Kidney glomerular epithelial cell (primary cell): ENCODE results near the gene SMAP1.

Experiments used
- DNase-seq: peaks from one replicate; lab custom pipeline; 2025; lab: John Stamatoyannopoulos, UW

Gene SMAP1

DNA sequence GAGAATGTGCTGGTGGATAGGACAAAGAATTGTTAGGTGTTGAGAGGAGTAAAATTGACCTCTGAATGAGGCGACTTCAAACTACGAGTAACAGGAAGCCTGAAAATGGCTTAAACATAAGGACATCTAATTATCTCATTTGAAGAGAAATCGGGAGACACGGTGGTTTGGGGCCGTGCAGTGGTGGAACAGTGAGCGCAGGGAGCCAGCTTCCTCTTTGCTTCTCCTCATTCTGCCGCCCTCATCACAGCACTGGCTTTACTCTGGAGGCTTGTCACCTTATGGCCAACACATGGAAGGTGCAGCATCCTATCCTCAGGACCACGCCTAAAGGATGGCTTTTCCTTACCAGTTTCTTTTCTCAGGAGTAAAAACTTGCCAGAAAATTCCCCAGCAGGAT lies 174.9 kb downstream of the SMAP1 start:
- DNase-seq = no peak

DNA sequence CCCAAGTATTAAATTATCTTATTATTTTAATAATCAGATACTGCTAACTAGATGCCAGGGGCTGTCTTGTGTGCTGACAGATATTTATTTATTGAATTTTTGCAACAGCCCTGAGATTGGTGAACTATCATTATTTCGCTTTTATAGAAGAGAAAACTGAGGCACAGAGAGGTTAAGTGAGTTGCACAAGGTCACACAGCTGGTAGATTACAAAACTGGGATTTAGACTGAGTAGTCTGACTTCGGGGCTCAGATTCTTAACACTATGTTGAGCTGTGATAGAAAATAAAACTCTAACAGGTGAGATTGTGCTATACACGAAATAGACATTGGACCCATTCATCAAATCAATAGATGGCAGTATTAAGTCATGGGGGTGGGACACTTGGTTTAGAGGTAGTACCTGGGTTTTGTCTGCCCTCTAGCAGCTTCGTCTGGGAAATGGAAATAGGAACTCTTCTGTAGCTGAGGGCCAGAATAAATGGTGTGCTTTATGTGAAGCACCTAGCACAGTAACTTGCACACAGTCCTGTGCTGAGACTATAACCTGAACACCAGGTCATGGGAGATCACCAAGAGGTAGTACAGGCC lies 175.7 kb downstream of the SMAP1 start:
- no peak for DNase-seq

DNA sequence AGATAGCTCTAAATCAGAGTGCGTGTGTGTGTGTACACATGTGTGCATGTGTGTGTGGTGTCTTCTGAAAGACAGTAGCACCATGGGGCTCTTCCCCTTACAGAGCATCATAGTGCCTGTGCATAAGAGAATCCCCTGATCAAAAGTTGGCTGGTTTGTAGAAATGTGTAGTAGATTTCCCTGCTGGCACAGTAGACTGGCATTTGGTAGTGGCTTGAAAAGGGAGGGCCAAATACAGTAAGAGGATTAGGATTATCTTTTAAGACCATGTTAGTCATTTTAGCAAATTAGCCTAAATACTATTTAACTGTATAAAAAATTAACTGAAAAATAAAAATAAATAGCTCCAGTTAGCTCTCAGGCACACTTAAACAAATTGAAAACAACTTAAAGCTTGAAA lies 176.6 kb downstream of the SMAP1 start:
- DNase-seq = no peak

DNA sequence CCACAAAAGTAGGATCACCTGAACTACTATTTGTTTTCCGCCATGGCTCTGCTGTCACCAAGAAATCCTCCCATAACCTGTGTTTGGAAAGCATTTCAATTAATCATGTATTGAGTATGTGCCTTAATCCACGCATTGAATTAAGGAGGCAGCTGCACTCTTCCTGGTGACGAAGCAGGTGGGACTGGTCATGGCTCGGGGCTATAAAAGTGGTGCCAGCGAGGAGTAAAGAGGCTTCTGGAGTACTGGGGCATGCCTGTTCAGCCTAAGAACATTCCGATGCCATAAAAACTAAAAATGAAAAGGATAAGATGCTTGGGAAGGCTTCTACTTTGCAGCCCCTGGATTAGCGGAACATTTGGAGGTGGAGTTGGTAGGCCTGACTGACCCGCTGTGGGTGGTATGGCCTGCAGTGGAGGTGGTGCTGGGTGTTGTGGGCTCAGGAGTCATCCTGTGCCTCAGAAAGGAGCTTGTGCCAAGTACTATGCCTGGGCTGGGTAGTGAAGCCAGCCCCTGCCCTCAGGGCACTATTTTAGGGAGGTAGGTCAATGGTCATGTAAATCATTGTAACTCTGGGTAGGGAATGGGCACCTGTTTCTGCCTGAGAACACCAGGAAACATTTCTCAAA lies 178.6 kb downstream of the SMAP1 start:
- DNase-seq = no peak

DNA sequence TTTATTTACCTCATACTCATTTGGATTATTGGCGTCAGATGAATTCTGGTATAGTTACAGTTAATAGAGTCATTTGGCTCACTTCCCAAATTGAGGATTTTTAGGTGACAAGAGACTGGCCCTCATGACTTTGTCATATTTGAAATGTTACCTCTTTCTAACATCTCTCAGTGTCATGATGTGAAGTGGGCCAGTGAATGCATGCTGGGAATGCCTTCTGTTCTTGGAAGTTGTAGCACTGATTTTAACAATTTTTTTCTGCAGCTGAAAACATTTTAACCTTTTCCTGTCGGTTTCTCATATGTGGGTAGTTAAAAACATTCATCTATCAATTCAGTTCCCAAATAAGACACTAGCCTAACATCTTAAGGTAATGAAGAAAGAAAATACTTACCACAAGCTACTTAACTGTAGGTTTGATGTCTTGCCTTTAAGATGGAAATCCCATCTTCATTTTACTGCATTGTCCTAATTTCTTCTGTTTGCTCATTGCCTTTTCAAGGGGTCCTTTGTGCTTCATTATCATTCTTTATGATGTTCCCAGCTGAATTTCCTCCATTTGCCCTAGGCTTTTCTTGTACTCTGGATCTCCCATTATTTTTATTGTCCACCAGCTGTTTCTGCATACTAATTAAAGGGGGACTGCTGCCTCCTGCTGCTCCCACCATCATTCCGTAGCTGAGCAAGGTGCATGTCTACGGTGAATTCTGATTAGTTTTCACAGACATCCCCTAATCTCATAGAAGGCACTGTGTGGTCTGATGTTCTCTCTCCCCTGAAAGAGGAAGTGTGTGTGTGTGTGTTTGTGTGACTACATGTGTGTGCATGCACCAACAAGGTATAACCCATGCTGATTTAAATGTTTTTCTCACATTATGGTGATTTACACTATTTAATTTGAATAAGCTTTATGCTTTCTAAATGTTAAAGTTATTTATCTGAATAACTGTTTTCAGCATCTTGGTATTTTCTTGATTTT lies 179.7 kb downstream of the SMAP1 start:
- no peak for DNase-seq

DNA sequence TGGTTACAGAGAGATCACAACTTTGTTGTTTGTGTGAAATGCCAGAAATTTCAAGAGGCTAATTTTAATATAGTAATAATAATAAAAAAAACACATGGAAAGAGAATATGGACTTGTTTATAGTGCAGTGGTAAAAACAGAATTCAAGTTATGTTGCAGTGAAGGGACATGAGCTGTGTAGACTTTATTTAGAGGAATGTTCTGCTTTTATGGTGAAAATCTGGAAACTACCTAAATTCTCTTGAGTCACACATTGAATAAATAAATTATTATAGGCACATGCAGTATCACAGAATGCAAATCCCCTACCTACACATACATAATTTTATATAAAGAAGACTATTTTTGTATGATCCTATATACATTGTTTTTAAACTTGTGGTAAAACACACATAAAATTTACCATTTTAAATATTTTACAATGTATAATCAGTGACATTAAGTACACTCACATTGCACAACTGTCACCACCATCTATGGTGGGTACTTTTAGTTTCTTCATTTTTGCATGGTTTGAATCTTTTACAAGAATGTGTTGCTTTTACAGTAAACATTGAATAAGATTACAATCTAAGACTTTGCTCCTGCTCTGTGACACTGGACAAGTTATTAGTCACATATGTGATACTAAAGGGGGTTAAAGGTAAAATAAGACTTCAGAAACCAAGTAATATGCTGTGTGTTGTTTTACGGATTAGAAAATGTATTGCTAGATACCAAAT lies 181.8 kb downstream of the SMAP1 start:
- DNase-seq = no peak

DNA sequence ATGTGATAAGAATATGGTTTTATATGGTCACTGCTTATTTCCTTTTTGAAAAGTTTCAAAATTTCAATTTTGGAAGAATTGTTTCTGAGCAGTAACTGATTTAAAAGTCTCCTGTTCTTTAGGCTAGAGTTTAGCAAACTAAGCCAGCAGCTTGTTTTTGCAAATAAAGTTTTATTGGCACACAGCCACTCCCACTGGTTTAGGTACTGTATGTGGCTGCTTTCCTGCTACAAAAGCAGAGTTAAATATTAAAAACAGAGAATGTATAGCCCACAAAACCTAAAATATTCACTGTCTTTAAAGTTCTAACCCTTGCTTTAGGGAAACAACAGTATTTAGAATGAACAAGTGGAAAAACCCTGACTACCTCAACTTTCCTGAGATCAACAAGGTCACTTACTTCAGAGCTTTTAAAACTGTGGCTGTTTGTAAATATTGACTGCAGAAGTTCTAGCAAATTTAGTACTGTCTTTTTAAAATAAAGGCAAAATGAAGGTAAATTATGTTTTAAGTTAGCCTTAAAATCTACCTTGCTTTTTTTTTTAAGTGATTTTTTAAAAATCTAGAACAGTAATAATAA lies 185.1 kb downstream of the SMAP1 start:
- DNase-seq = no peak

DNA sequence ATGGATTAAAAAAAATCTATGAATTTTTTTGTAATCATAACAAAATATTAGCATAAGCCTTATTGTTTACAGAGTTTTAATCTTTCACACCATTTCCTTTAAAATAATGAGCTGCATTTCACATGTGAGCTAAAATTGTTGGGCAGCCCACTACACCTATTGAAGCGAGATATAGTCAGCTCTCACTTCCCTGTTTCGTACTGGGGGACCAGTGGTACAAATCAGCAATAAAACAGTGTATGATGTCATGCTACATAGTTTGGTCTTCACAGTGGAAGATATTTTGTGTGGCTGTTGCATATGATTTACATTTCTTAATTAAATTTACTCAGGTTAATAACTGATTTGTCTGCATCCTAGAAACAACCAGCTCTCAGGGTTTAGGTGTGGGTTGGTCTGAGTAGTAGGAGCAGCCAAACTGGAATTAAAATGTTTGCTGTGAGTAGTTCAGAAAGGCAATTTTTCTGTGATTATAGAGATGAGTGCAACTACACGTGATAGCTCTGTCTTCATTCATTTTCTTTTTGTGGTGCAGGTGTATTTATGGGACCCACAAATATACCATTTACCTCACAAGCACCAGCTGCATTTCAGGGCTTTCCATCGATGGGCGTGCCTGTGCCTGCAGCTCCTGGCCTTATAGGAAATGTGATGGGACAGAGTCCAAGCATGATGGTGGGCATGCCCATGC lies 189.8 kb downstream of the SMAP1 start:
- DNase-seq = no peak

DNA sequence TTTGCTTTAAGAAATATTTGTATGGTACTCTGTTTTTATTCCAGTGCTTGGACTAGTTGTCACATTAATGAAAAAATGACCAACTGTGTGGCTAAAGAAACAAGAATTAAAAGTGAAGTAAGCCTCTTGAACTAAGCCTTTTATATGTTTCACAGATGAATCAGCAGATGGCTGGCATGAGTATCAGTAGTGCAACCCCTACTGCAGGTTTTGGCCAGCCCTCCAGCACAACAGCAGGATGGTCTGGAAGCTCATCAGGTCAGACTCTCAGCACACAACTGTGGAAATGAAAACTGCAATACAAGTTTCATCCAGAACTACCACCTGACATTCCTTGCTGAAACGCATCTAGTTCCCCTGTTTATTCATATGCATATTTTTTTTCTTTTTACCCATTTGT lies 192.4 kb downstream of the SMAP1 start:
- DNase-seq = no peak

DNA sequence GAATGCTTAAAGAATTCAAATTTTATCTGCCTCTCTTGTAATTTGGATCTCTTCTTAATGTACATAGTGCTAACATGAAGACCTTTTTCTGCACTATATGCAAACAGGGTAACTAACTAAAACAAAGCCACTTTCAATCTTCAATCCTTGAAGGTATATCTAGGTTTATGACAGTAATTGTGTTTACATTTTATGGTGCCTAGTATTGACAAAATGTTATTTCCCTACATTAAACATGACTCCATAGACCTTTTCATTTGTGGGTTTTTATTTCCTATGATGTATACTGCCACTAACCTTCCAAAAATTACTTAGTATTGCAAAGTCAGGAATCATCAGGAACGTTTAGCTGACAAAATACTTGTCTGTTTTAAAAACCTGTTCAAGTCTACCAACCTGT lies 193.2 kb downstream of the SMAP1 start:
- DNase-seq = no peak

DNA sequence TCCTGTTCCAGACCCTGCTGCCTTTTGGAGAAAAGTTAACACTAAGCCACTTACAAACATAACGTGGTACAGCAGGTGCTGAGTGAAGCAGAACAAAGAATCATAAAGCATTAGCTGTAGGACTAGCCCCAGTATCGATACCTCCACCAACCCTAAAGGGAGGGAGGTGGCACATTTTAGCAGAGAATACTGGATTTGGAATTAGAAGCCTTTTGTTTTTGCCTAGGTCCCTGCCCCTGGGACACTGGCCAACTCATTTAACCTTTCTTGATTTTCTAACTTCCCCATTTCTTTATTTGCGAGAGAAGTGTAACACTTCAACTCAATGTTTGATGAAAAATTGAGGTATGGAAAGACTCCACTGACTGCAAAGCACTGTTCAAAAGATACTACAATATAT lies 195.7 kb downstream of the SMAP1 start:
- no peak for DNase-seq

DNA sequence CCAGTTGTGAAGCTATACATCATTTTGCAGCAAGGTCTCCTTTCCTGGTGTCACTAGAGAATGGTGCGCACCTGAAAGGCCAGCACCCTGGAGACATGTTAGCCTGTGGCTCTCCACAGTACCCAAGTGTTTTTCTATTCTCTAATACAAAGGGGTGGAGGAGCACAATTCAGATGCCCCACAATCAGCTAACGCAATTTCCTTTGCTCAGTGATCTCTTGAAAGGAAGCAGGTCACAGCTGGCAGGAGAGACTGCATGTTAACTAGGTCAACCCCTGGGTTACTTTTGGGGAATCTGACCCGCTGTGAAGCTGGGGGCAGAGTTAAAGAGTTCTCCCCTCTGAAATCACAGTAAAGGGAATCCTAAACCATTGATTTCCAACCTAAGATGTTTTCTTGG lies 196.7 kb downstream of the SMAP1 start:
- DNase-seq = no peak

DNA sequence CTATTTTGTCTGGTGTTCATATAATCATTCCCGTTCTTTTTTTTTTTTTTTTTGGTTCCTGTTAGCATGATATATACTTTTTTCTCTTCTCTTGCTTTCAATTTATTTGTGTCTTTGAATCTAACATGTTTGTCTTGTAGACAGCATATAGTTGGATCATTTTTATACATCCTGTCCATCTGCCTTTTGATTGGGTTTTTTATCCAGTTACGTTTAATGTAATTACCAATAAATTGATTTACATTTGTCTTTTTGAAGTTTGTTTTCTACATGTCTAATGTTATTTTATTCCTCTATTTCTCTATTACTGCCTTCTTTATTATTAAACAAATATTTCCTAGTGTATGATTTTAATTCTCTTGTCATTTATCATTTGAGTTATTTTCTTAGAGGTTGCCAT lies 204.8 kb downstream of the SMAP1 start:
- DNase-seq = no peak

DNA sequence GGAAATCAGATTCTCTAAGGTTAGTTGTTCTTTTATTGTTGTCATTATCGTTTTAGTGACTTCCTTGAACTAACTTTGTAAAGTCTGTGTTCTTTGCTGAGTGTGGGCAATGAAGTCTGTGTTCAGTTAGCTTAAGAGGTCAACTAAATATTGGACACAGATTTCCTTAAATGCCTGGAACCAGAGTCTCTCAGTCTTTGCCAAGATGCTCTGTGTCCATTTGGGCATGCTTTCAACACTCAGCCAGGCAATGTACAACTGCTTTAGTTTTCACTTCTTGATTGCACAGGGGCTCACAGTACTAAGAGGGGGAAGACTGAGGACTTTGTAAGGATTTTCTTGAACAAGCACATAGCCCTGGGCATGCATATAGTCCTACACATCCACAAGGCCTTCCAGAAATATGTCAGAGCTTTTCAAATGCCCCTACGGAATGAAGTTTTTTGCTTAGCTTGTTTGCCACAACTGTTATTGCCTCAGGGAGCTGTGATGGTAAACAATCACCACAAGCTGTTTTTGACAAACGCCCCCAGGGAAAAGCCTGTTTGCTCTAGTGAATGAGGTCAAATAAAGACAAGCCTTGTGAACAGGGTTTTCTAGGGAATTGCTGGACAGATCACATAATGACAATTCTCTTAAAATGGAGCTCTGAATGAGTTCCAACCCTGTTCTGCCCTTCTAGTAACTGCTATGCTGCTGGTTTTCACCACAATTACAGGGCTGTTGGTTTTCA lies 206.7 kb downstream of the SMAP1 start:
- no peak for DNase-seq

DNA sequence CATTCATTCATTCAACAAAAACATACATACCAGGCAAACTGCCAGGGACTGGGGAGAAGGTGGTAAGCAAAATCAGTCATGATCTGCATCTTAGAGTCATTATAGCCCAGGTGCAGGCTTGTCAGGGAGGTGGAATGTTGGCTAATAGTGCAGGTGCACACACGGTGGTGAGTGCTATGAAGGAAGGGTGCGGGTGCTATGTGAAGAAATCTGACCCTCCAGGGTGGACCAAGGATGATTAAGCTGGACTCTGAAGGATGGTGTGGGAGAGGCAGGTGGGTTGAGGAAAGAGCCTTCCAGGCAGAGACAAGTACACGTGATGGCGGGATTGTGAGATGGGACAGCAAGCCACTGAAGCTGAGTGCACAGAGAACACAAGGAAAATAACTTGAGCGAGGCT lies 211.8 kb downstream of the SMAP1 start:
- DNase-seq = no peak

DNA sequence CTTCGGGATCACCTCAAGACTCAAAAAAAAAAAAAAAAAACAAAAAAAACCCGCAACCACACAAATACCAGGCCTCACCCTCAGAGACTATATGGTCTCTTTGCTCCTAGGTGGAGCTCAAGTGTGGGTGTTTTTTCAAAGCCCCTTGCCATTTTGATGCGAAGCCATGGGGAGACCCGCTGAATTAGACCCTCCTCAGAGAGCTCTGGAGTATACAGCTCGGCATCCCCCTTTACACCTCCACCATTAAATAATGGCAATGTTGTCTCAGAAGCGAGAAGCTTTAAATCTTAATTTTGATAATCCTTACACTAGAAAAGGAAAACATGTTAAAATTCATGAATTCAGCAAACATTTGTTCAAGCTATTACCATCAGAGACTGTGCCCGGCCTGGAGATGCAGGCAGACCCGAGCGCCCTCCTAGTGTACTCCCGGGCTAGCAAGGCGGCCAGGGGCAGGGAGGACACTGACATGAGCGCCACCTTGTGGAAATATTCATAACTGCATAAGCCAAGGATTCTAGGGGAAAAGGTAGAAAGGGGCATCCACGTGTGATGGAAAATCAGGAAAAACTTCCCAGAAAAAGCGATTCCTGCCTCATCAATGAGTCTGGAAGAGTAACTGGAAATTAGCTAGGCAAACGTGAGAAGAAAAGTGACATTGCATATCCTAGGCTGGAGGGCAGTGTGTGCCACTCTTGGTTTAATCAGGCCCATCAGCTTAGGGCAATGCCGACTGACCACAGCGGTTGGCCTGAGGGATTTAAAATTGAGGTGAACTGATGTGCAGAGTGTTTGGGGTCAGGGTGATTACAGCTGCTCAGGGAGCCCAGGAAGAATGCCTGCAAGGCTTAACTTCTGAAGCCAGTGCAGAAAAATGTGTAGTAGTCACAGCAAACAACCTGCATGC lies 216.6 kb downstream of the SMAP1 start:
- peak; percentile 62 for DNase-seq

DNA sequence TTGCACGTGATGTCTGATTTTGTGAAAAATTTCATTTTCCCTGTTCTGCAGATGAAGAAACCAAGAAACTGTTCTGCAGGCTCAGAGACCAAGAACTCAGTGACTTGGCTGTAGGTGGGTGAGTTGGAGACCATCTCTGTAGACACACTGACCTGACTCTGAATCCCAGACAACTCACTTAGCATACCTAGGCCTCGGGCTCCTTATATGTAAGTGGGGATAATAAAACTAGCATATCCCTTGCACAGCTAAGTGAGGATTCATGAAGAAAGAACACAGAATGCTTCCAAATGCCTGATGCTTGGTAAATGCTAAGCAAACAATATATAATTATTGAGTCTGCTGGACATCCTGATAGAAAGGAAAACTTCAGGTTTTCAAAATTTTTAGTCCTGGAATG lies 218.4 kb downstream of the SMAP1 start:
- no peak for DNase-seq

DNA sequence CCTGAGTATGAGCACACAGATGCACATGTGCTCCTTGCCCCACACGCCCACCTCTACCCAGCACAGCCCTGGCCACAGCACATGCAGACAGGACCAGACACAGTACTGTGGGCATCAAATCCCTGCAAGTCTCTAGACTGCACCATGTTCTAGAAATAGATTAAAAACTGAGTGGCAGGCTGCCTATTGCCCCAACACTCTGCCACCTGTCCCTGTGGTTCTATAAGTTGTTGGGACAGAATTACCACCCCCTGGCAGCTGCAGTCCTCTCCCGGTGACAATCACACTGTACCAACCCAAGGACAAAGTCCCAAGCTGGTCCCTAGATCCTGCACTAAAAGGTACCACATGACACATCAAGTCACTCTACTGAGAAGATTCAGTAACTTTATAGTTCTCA lies 219.0 kb downstream of the SMAP1 start:
- DNase-seq = no peak

DNA sequence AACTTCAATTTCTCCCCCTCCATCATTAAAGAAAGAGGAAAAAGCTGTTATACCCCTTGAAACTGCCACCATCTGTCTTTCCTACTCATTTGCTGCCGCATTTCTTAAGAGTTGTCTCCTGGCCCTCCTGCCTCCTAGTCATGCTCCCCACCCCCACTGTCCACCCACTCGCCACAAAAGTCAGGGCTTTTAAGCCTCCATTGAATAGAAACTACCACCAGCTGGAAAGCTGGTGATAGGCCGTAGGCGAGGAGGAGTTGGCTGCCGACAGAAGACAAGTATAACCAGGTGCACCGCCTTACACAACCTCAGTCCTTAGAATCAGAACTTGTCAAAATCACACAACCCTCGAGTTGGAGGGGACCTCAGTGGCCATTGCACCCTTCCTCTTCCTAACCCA lies 221.6 kb downstream of the SMAP1 start:
- DNase-seq = no peak

DNA sequence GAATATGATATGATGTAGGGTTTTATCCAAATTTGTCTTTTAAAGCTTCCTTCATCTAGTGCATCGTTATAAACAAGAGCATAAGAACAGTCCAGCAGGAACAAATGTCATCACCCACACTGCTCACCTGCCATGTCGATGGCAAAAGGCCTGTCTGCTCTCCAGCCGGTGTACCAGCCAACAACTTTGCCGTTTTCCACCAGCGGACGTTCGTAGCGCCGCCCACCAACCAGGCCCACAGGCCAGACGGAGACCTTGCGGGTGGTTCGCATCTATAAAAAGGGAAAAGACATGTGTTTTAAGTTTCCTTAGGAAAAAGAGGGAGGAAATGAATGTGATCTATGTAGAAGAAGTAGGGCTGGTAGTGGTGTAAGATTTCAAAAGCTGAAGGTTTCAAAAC lies 226.3 kb downstream of the SMAP1 start:
- DNase-seq = no peak
